Measurements from ENCODE around the gene SARM1.

The SARM1 gene

GRCh38 chr17:28397275-28397674 lies 25.8 kb downstream of the SARM1 start:
- no peak for FAIRE-seq

GRCh38 chr17:28397687-28398279 lies 26.3 kb downstream of the SARM1 start:
- FAIRE-seq, result no peak

GRCh38 chr17:28398280-28398981 lies 26.9 kb downstream of the SARM1 start:
- FAIRE-seq, result no peak

- no peak for FAIRE-seq
These were observed 28.3 kb downstream of the SARM1 start for GRCh38 chr17:28399808-28400207.

- FAIRE-seq, result no peak
These were observed 30.7 kb downstream of the SARM1 start for GRCh38 chr17:28402224-28402630.

GRCh38 chr17:28402844-28403243 lies 31.4 kb downstream of the SARM1 start:
- no peak for FAIRE-seq

- no peak for FAIRE-seq
These were observed 32.5 kb downstream of the SARM1 start for GRCh38 chr17:28404007-28404406.

- no peak for FAIRE-seq
These were observed 32.9 kb downstream of the SARM1 start for GRCh38 chr17:28404461-28404811.

GRCh38 chr17:28404812-28405570 lies 33.5 kb downstream of the SARM1 start:
- FAIRE-seq, result no peak

- FAIRE-seq, result no peak
These were observed 34.4 kb downstream of the SARM1 start, which contains the start of gene SLC46A1 for GRCh38 chr17:28405632-28406472. Gene SLC46A1, minus strand, starts transcription at chr17:28406212. Its CDS starts 98 bp downstream, at chr17:28406114.

- no peak for FAIRE-seq
These were observed 35.0 kb downstream of the SARM1 start for GRCh38 chr17:28406473-28406814.

GRCh38 chr17:28407130-28407973 lies 35.9 kb downstream of the SARM1 start:
- FAIRE-seq, result no peak

GRCh38 chr17:28407974-28408306 lies 36.4 kb downstream of the SARM1 start:
- FAIRE-seq, result no peak

GRCh38 chr17:28412099-28412498 lies 40.6 kb downstream of the SARM1 start:
- FAIRE-seq, result no peak

GRCh38 chr17:28413804-28414203 lies 42.3 kb downstream of the SARM1 start:
- no peak for FAIRE-seq

GRCh38 chr17:28415886-28416285 lies 44.4 kb downstream of the SARM1 start:
- FAIRE-seq, result no peak

- no peak for FAIRE-seq
These were observed 45.3 kb downstream of the SARM1 start for GRCh38 chr17:28416703-28417311.

GRCh38 chr17:28421787-28422305 lies 50.4 kb downstream of the SARM1 start:
- FAIRE-seq, result no peak

GRCh38 chr17:28425206-28425605 lies 53.7 kb downstream of the SARM1 start:
- no peak for FAIRE-seq

GRCh38 chr17:28426081-28426519 lies 54.6 kb downstream of the SARM1 start:
- FAIRE-seq, result no peak

GRCh38 chr17:28427371-28427770 lies 55.9 kb downstream of the SARM1 start:
- FAIRE-seq, result no peak
